Spleen (tissue), 7 donors: ENCODE results near the gene CFAP91.

ENCODE experiments used
- CTCF ChIP-seq, 11 experiments: fragments of 200-600 bp in 7 of 11; fragments of 450-650 bp in 4 of 11; sonication (generic) in 4 of 11; IDR thresholded peaks in 8 of 11; conservative IDR thresholded peaks in 3 of 11; 1 replicate in 7 of 11; 2 replicates in 4 of 11; pipeline versions ENCODE4 v1.4.0 to v1.8.0; 2016 to 2021; ENCODE audit warnings: antibody characterized with exemption in 11 of 11, inconsistent platforms in 4 of 11, mild to moderate bottlenecking in 1 of 11
- POLR2AphosphoS5 ChIP-seq, 3 donors: sonication (generic); formaldehyde crosslinking; IDR thresholded peaks; one replicate each; pipeline ENCODE4 v1.5.1; 2017; ENCODE audit warnings: antibody characterized with exemption in 3 of 3
- donor health status: DM: no; HTN: no; CAD: no; lungs with moderate emphysema.
- donor health status: DM: no; HTN: no; CAD: no.
- donor health status: DM: no; HTN: no; CAD: no.

- TF ChIP-seq POLR2AphosphoS5 (IDR thresholded peaks at IDR 0.05) (peak in 1 of 3 donors; percentile 44), CTCF (IDR thresholded peaks at IDR 0.05 in 8 of 11, conservative IDR thresholded peaks at IDR 0.05 in 3 of 11) (no peak)
Measured at GRCh38 chr3:119726909-119727308, 24.1 kb downstream of the CFAP91 start.
